HCT116 (cell line): ENCODE data around the gene DLG4. TPM values are rescaled to one million over a fixed set of nuclear protein-coding genes. Genes with fewer than 3 reads are reported as not detected.

Source experiments
- ATAC-seq: fragments of 200-7000 bp; cut with Tn5 transposase; 2 replicates; pipeline ENCODE4 v1.9.1; 2020; ENCODE audit warnings: mild to moderate bottlenecking, moderate library complexity
- BruUV-seq: library from RNA; stranded (reverse); fragments of 400-500 nt; replicated peaks from 2 replicates; lab custom pipeline; 2021; lab: Mats Ljungman, UMichigan
- CTCF ChIA-PET: fragments of 300-600 bp; sonication (Branson Sonifier 250); formaldehyde crosslinking; loops from one replicate; lab custom pipeline; 2021; ENCODE audit warnings: antibody characterized with exemption; lab: Charles Lee
- POLR2A ChIA-PET: fragments of 300-600, 350-600 bp; sonication (Branson Sonifier 250); formaldehyde crosslinking; loops from one replicate; lab custom pipeline; 2021; ENCODE audit warnings: antibody characterized with exemption; lab: Charles Lee
- RAD21 ChIA-PET, 2 experiments: fragments of 300-600 bp; sonication (Branson Sonifier 250); formaldehyde crosslinking; loops; one replicate each; lab custom pipeline; 2023; ENCODE audit warnings: low total read pairs in 2 of 2; ENCODE audit not compliant: uncharacterized antibody in 2 of 2, unreplicated experiment in 2 of 2, low non-redundant PET in 1 of 2; lab: Charles Lee
- DNase-seq: peaks from one replicate; pipeline ENCODE4 v3.0.0-alpha.2; 2010; ENCODE audit warnings: low read depth, low spot score
- H2AFZ ChIP-seq: fragments of 200-600 bp; shearing (Covaris generic), sonication (generic); 2 replicates; pipeline ENCODE4 v1.6.1; 2017; ENCODE audit warnings: low read depth, mixed run types, mixed read lengths, antibody characterized with exemption, low read length; ENCODE audit not compliant: poor library complexity, severe bottlenecking
- H3K27ac ChIP-seq: 2 replicates; pipeline ENCODE4 v1.5.1; 2012; ENCODE audit warnings: low read depth, low read length
- H3K27me3 ChIP-seq: fragments of 200-600 bp; sonication (generic); 2 replicates; pipeline ENCODE4 v1.6.1; 2016; ENCODE audit warnings: mixed run types, low read length, mixed read lengths; ENCODE audit not compliant: insufficient read depth
- H3K36me3 ChIP-seq, 2 experiments: fragments of 200-500 bp in 1 of 2; fragments of 200-600 bp in 1 of 2; sonication (Bioruptor generic) in 1 of 2; sonication (generic) in 1 of 2; 2 replicates each; pipeline versions ENCODE4 v1.5.1 to v1.6.1; 2014 to 2016; ENCODE audit warnings: low read length in 2 of 2, inconsistent platforms in 1 of 2, mixed read lengths in 1 of 2, mixed run types in 1 of 2; ENCODE audit not compliant: insufficient read depth in 2 of 2, control insufficient read depth in 1 of 2
- H3K4me1 ChIP-seq, 2 experiments: fragments of 200-600 bp in 1 of 2; sonication (generic) in 1 of 2; 2 replicates each; pipeline versions ENCODE4 v1.5.1 to v1.6.1; 2012 to 2017; ENCODE audit warnings: low read length in 2 of 2, inconsistent platforms in 1 of 2, mild to moderate bottlenecking in 1 of 2, mixed read lengths in 1 of 2, mixed run types in 1 of 2, moderate library complexity in 1 of 2; ENCODE audit not compliant: insufficient read depth in 2 of 2, control insufficient read depth in 1 of 2
- H3K4me2 ChIP-seq: fragments of 200-600 bp; sonication (generic); 2 replicates; pipeline ENCODE4 v1.6.1; 2017; ENCODE audit warnings: mixed run types, low read length, mixed read lengths
- H3K4me3 ChIP-seq, 2 experiments: fragments of 200-600 bp in 1 of 2; sonication (generic) in 1 of 2; replicated peaks in 1 of 2; 2 replicates each; pipeline ENCODE4 v1.5.1; 2011 to 2016; ENCODE audit warnings: low read length in 2 of 2, control low read depth in 1 of 2, low read depth in 1 of 2, mild to moderate bottlenecking in 1 of 2, mixed read lengths in 1 of 2, mixed run types in 1 of 2
- H3K79me2 ChIP-seq: fragments of 200-600 bp; sonication (generic); 2 replicates; pipeline ENCODE4 v1.6.1; 2017; ENCODE audit warnings: mild to moderate bottlenecking, mixed run types, low read length, moderate library complexity, mixed read lengths; ENCODE audit not compliant: insufficient read depth
- H3K9ac ChIP-seq: fragments of 200-600 bp; sonication (generic); 2 replicates; pipeline ENCODE4 v1.6.1; 2016; ENCODE audit warnings: low read length, mixed read lengths
- H3K9me2 ChIP-seq: fragments of 200-600 bp; sonication (generic), shearing (Covaris generic); 2 replicates; pipeline ENCODE4 v1.6.1; 2017; ENCODE audit warnings: mixed run types, mild to moderate bottlenecking, moderate library complexity; ENCODE audit not compliant: insufficient read depth
- H3K9me3 ChIP-seq, 2 experiments: fragments of 200-500 bp in 1 of 2; fragments of 200-600 bp in 1 of 2; sonication (Bioruptor generic) in 1 of 2; sonication (generic) in 1 of 2; 2 replicates each; pipeline ENCODE4 v1.6.1; 2014 to 2017; ENCODE audit warnings: low read length in 2 of 2, mixed read lengths in 2 of 2, inconsistent platforms in 1 of 2, low read depth in 1 of 2, mild to moderate bottlenecking in 1 of 2, mixed run types in 1 of 2, moderate library complexity in 1 of 2; ENCODE audit not compliant: control insufficient read depth in 1 of 2, insufficient read depth in 1 of 2
- H4K20me1 ChIP-seq: fragments of 200-600 bp; sonication (generic), shearing (Covaris generic); 2 replicates; pipeline ENCODE4 v1.6.1; 2017; ENCODE audit warnings: mixed run types, mild to moderate bottlenecking, moderate library complexity; ENCODE audit not compliant: insufficient read depth
- CEBPB ChIP-seq: IDR thresholded peaks from 2 replicates; pipeline ENCODE4 v1.6.1; 2012; ENCODE audit warnings: low read depth
- EGR1 ChIP-seq: IDR thresholded peaks from 2 replicates; pipeline ENCODE4 v1.6.1; 2012; ENCODE audit warnings: low read depth
- EZH2 ChIP-seq: fragments of 200-600 bp; sonication (generic); IDR thresholded peaks from 2 replicates; pipeline ENCODE4 v1.6.1; 2017; ENCODE audit warnings: antibody characterized with exemption, mixed run types
- SIN3A ChIP-seq: IDR thresholded peaks from 2 replicates; pipeline ENCODE4 v1.6.1; 2012; ENCODE audit warnings: low read depth
- TCF7L2 ChIP-seq: IDR thresholded peaks from 2 replicates; pipeline ENCODE4 v1.7.0; 2011; ENCODE audit warnings: borderline replicate concordance, inconsistent platforms; ENCODE audit not compliant: insufficient read depth, insufficient read length; ENCODE audit errors: extremely low read depth
- YY1 ChIP-seq: IDR thresholded peaks from 2 replicates; pipeline ENCODE4 v1.6.1; 2011; ENCODE audit warnings: low read length, low read depth, moderate library complexity, mild to moderate bottlenecking; ENCODE audit not compliant: insufficient replicate concordance; ENCODE audit errors: extremely low read depth
- ZFX ChIP-seq: fragments of 450-650 bp; IDR thresholded peaks from 2 replicates; pipeline ENCODE4 v1.6.1; 2017
- intact Hi-C: fragments of 100-400 bp; cut with micrococcal nuclease; formaldehyde crosslinking; loops from 2 replicates; pipeline ENCODE4 v1.10.0; 2022
- total RNA-seq: library from RNA; stranded (reverse); gene quantifications from one replicate; pipeline ENCODE4 v1.2.1, GENCODE V29; 2021; ENCODE audit not compliant: unreplicated experiment
- TF ChIP-seq, protein P1 (sequence below), 3 experiments: fragments of 200-600 bp in 1 of 3; sonication (generic) in 1 of 3; IDR thresholded peaks in 2 of 3; conservative IDR thresholded peaks in 1 of 3; 2 replicates each; pipeline ENCODE4 v1.5.1; 2012 to 2017; ENCODE audit warnings: low read depth in 2 of 3, low read length in 2 of 3, antibody characterized with exemption in 1 of 3, borderline replicate concordance in 1 of 3, control low read depth in 1 of 3, mild to moderate bottlenecking in 1 of 3, mixed read lengths in 1 of 3, mixed run types in 1 of 3, moderate library complexity in 1 of 3; ENCODE audit not compliant: insufficient read depth in 1 of 3
- TF ChIP-seq, protein P2 (sequence below): IDR thresholded peaks from 2 replicates; pipeline ENCODE4 v1.6.1; 2012; ENCODE audit warnings: low read depth

DLG4 gene
- total RNA-seq, 1 experiment from 2014 or later, result 15.0 TPM

DNA sequence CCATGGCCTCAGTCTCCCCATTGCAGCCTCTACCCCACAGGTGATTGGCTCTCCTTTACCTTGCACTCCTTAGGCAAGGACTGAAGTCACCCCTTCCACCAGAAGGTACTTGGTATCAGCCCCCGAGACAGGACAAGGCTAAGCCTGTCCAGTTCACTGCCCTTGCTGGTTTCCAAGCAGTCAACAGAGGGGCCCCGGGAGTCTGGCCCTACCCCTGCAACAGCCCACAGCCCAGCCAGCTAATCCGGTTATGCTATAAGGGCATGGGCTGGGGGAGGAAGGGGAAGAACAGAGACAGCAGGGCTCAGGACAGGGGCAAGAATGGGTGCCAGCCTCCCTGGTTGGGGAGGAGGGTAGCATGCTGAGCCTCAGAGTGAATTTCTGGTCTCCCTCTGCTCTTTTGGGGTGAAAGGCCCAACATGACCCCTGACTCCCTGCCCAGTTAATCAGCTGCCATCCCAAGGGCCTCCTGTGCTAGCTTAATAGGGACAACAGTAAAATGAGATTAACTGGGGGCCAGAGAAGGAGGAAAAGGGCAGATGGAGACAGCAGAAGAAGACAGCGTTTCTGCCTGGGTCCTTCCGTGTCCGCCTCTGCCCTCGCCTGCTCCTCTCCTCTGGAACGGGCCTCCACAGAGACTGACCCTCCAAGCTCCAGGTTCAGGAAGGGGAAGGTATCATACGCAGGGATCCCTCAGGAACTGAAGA is 10.7 kb downstream of the DLG4 start:
- Histone ChIP-seq H3K27me3 (no peaks in the 10 kb centered on the region), H3K36me3 (no peaks in the 10 kb centered on the region), H2AFZ (no peak overlapping the region), H3K4me1 (peaks cover 3 to 17% of the 10 kb centered on the region in 2 experiments; a peak in 3 of 4 replicates), H3K9me3 (no peaks in the 10 kb centered on the region), H3K27ac (no peak overlapping the region), H3K9ac (no peak overlapping the region), H4K20me1 (no peaks in the 10 kb centered on the region), H3K4me2 (no peak overlapping the region), H3K79me2 (no peaks in the 10 kb centered on the region), H3K4me3 (no peak overlapping the region), H3K9me2 (no peaks in the 10 kb centered on the region)
- CTCF ChIA-PET, result no interaction called here
- RAD21 ChIA-PET, result no interaction called here
- TF ChIP-seq, protein P1, sequence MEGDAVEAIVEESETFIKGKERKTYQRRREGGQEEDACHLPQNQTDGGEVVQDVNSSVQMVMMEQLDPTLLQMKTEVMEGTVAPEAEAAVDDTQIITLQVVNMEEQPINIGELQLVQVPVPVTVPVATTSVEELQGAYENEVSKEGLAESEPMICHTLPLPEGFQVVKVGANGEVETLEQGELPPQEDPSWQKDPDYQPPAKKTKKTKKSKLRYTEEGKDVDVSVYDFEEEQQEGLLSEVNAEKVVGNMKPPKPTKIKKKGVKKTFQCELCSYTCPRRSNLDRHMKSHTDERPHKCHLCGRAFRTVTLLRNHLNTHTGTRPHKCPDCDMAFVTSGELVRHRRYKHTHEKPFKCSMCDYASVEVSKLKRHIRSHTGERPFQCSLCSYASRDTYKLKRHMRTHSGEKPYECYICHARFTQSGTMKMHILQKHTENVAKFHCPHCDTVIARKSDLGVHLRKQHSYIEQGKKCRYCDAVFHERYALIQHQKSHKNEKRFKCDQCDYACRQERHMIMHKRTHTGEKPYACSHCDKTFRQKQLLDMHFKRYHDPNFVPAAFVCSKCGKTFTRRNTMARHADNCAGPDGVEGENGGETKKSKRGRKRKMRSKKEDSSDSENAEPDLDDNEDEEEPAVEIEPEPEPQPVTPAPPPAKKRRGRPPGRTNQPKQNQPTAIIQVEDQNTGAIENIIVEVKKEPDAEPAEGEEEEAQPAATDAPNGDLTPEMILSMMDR (IDR thresholded peaks at IDR 0.05 in 2 of 3, conservative IDR thresholded peaks at IDR 0.05 in 1 of 3; ENCODE audit: borderline replicate concordance in 1 of 3, insufficient read depth in 1 of 3, low read depth in 2 of 3, low read length in 2 of 3), result no peak
- TF ChIP-seq, protein P2, sequence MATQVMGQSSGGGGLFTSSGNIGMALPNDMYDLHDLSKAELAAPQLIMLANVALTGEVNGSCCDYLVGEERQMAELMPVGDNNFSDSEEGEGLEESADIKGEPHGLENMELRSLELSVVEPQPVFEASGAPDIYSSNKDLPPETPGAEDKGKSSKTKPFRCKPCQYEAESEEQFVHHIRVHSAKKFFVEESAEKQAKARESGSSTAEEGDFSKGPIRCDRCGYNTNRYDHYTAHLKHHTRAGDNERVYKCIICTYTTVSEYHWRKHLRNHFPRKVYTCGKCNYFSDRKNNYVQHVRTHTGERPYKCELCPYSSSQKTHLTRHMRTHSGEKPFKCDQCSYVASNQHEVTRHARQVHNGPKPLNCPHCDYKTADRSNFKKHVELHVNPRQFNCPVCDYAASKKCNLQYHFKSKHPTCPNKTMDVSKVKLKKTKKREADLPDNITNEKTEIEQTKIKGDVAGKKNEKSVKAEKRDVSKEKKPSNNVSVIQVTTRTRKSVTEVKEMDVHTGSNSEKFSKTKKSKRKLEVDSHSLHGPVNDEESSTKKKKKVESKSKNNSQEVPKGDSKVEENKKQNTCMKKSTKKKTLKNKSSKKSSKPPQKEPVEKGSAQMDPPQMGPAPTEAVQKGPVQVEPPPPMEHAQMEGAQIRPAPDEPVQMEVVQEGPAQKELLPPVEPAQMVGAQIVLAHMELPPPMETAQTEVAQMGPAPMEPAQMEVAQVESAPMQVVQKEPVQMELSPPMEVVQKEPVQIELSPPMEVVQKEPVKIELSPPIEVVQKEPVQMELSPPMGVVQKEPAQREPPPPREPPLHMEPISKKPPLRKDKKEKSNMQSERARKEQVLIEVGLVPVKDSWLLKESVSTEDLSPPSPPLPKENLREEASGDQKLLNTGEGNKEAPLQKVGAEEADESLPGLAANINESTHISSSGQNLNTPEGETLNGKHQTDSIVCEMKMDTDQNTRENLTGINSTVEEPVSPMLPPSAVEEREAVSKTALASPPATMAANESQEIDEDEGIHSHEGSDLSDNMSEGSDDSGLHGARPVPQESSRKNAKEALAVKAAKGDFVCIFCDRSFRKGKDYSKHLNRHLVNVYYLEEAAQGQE, result no peak
- no peak for TF ChIP-seq CEBPB
- TF ChIP-seq ZFX, result no peak
- TF ChIP-seq EZH2, result no peak
- no peak for TF ChIP-seq TCF7L2
- TF ChIP-seq YY1, result no peak
- TF ChIP-seq SIN3A, result no peak
- no peak for TF ChIP-seq EGR1
- POLR2A ChIA-PET, result no interaction called here
- ATAC-seq, result no peak
- no peak for DNase-seq
- no TSS peak for BruUV-seq
- intact Hi-C loops, result no loop called here
